ENCODE measurements around the gene TP73. TPM values are rescaled to one million over a fixed set of nuclear protein-coding genes. Genes with fewer than 3 reads are reported as not detected.
A peak's percentile ranks its signal among the peaks of the same experiment; 100 is the strongest.

The TP73 gene
- total RNA-seq, 2 donors from 2014 or later: 0.29 to 0.42 TPM

DNA sequence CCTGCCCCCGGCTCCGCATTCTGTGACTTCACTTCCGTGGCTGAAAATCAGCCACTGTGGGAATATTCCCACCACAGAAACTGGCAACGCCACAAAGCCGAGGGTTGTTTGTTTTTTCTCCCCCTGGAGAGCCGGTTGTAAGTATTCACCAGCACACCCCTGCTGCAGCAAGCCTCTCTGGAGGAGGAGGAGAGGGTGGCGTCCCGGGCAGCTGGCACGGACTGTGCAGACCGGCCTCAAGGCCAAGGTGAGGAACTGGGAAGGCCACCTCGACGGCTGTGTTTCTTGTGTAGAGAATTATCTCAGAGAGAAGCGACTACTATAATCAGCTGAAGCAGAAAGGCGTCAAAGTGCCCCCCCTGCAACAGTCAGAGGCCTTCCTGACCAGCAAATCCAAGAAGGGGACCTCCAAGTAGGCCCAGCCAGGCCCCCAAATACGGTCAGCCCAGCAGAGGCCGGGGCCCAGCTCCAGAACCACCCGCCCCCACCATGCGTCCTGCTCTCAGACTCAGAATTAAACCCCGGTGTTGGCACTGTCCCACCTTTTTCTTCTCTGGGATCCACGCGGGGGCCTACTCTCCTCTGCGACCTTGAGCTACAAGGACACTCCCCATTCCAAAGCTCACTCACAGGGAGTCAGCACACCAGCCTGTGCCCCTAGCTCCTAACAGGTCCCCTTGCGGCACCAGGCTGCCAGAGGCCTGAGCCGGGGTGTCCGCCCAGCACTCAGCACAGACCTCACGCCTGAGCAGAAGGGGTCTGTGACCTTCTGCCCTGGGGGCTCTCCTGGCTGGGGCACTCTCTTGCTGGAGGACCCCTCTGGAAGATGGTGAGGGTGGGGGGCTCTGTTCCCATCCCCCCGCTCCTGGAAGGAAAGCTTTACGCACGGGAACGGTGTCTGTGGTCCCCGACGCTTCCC lies 119.1 kb downstream of the TP73 start:
- Histone ChIP-seq H3K4me3 (peak overlapping the region; percentile 56), H3K9me3 (no peaks in the 10 kb centered on the region), H3K27ac (no peak overlapping the region), H3K4me1 (peaks cover 10% of the 10 kb centered on the region), H3K36me3 (no peaks in the 10 kb centered on the region), H3K9ac (ENCODE audit: low read depth in 2 of 2, low read length in 2 of 2) (peak overlapping the region in 1 of 2 donors; percentile 61), H3K27me3 (no peaks in the 10 kb centered on the region)
- TF ChIP-seq, protein P1, sequence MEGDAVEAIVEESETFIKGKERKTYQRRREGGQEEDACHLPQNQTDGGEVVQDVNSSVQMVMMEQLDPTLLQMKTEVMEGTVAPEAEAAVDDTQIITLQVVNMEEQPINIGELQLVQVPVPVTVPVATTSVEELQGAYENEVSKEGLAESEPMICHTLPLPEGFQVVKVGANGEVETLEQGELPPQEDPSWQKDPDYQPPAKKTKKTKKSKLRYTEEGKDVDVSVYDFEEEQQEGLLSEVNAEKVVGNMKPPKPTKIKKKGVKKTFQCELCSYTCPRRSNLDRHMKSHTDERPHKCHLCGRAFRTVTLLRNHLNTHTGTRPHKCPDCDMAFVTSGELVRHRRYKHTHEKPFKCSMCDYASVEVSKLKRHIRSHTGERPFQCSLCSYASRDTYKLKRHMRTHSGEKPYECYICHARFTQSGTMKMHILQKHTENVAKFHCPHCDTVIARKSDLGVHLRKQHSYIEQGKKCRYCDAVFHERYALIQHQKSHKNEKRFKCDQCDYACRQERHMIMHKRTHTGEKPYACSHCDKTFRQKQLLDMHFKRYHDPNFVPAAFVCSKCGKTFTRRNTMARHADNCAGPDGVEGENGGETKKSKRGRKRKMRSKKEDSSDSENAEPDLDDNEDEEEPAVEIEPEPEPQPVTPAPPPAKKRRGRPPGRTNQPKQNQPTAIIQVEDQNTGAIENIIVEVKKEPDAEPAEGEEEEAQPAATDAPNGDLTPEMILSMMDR (IDR thresholded peaks at IDR 0.05): no peak
- no peak for DNase-seq
- intact Hi-C loops (cut with DNase I): no loop called here

DNA sequence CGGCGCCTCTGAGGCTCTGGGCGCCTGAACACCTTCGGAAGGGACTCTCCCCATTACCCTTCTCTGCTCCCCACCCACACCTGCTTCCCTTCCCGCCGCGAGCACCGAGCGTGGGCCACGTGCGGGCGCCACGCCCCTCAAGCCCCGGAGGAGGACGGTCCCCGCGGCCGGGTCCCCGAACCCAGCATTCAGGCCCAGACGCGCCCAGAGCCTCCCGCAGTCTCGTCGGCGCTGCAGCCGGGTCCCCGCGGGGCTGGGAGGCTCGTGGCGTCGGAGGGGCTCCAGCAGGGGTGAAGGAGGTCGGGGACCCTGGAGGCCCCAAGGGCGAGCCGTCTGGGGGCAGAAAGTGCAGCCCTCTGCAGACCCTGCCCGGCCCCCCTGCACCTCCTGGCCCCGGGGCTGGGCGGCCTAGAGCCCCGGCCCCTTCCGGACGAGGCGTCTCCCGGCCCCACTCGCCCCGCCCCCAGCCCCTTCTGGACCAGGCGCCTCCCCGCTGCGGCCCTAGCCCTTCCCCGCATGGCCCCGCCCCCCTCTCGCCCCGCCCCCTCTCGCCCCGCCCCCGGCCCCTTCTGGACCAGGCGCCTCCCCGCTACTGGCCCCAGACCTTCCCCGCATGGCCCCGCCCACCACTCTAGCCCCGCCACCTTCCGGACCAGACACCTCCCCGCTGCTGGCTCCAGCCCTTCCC lies 119.9 kb downstream of the TP73 start:
- DNase-seq: peak; percentile 94
- peak overlapping the region in 1 of 2 donors; percentile 61 for H3K9ac ChIP-seq (ENCODE audit: low read depth in 2 of 2, low read length in 2 of 2)

DNA sequence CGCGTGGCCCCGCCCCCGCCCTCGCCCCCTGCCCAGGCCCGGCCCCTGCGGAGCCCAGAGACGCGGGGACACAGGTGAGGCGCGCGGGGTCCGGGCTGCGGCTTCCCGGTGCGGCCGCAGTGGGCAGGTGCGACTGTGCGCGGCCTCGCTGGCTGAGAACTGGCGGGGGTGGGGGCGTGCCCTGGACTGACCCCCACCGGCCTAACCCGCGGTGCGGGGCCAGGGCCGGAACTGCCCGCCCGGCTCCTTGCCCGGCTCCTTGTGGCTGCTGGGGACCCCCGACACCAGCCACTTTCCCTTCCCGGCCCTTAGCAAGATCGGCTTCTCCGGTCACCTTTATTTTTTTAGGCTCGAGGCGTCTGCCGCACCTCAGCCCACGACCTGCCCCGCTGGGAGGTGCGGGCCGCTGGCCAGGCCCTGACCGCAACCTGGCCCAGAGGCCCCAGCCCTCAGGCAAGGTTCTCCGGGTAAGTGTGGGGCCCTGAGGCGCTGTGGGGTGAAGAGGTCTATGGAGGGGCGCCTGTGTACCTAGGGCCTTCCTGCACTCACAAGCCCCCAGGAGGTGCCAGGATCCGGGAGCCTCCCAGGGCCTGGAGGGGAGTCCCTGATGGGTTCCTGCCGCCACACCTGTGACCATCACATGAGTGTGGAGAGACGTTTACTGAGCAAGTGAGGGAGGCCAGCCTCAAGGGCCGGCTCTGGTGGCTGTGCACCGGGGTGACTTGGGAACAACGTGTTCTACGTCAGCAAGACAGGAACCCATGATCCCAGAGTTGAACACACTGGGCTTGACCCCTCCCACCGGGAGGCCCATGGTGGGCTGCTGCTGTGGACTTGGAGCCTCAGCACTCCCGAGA lies 120.6 kb downstream of the TP73 start, which contains the start of gene SMIM1:
Gene SMIM1 (plus strand): TSS at position 35 of the 857 bp plus-strand sequence. CDS start 2,625 bp downstream, outside the sequence.
- DNase-seq: no peak
- no peaks in the 10 kb centered on the region for H3K27me3 ChIP-seq
- H3K4me1 ChIP-seq: peaks cover 11% of the 10 kb centered on the region
- H3K36me3 ChIP-seq: no peaks in the 10 kb centered on the region
- TF ChIP-seq, protein P1 (IDR thresholded peaks at IDR 0.05): no peak
- peak within 1 kb of the TSS; percentile 56 for H3K4me3 ChIP-seq
- H3K9me3 ChIP-seq: no peaks in the 10 kb centered on the region
- intact Hi-C loops (cut with DNase I): no loop called here
- H3K27ac ChIP-seq: no peak within 1 kb of the TSS
- H3K9ac ChIP-seq (ENCODE audit: low read depth in 2 of 2, low read length in 2 of 2): peak within 1 kb of the TSS; percentile 26 to 76

More for the DNA sequence above, 119.9 kb downstream of the TP73 start:
- Histone ChIP-seq H3K4me3 (peak overlapping the region; percentile 56), H3K27me3 (no peaks in the 10 kb centered on the region), H3K9me3 (no peaks in the 10 kb centered on the region), H3K4me1 (peaks cover 11% of the 10 kb centered on the region), H3K27ac (no peak overlapping the region), H3K36me3 (no peaks in the 10 kb centered on the region)
- TF ChIP-seq, protein P1 (IDR thresholded peaks at IDR 0.05): no peak
- intact Hi-C loops (cut with DNase I): no loop called here

DNA sequence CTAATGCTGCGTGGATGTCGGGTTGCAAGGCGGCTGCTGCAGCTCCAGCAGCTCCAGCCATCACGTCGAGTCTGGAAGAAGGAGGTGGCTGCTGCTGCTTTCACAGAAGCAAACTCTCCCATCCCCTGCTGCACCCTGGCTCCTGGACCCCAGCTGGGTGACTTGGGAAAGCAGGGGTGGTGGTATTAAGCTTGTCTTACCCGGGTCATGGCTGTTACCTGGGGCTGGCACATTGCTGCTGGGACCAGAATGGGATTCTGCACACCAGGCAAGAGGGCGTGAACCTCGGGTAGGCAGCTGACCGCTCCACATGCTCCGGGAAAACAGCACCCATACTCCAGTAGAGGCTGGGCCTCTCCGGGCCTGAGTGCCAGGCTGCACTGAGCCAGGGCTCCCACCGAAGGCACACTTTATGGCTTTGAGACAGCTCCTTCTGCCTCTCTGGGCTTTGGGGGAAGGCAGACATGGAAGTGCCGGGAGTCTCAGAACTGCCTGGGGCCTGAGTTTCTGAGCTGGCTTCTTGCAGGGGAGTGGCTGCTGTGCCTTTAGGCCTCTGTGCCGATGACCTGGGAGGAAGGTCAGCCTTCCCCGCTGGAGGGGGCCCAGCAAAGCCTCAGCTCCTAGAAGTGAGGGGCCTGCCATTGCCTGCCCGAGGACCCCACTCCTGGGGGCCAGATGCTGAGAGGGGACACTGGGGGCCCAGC lies 121.4 kb downstream of the TP73 start:
- no peak overlapping the region for H3K9ac ChIP-seq (ENCODE audit: low read depth in 2 of 2, low read length in 2 of 2)
- intact Hi-C loops (cut with DNase I): no loop called here
- no peaks in the 10 kb centered on the region for H3K27me3 ChIP-seq
- no peaks in the 10 kb centered on the region for H3K36me3 ChIP-seq
- no peaks in the 10 kb centered on the region for H3K9me3 ChIP-seq
- TF ChIP-seq, protein P1 (IDR thresholded peaks at IDR 0.05): no peak
- H3K4me3 ChIP-seq: peak overlapping the region; percentile 56
- peaks cover 11% of the 10 kb centered on the region for H3K4me1 ChIP-seq
- H3K27ac ChIP-seq: no peak overlapping the region
- DNase-seq: no peak

All from colonic mucosa (tissue), 4 donors.